Measurements from ENCODE around the gene SYNPR. TPM values are rescaled to one million over a fixed set of nuclear protein-coding genes. Genes with fewer than 3 reads are reported as not detected.

Gene SYNPR
- total and polyA plus RNA-seq, 9 donors: not detected

GRCh38 chr3:63450634-63451363 is 172.7 kb downstream of the SYNPR start:
- H3K36me3 ChIP-seq: no peaks in the 10 kb centered on the region
- H3K27me3 ChIP-seq: no peaks in the 10 kb centered on the region
- DNase-seq: no peak
- intact Hi-C loops (cut with DNase I): no loop called here
- no peak overlapping the region for H3K4me3 ChIP-seq
- H3K9me3 ChIP-seq: no peaks in the 10 kb centered on the region
- 76 to 86% (median 78%) methylated on average over 5 of the region's 5 CpGs for WGBS, 3 donors
- TF ChIP-seq CTCF (IDR thresholded peaks at IDR 0.05) (no peak), EP300 (IDR thresholded peaks at IDR 0.05) (no peak), POLR2A (IDR thresholded peaks at IDR 0.05) (no peak)
- H3K4me1 ChIP-seq (ENCODE audit: insufficient read depth): no peaks in the 10 kb centered on the region
- H3K27ac ChIP-seq: no peak overlapping the region

DNA sequence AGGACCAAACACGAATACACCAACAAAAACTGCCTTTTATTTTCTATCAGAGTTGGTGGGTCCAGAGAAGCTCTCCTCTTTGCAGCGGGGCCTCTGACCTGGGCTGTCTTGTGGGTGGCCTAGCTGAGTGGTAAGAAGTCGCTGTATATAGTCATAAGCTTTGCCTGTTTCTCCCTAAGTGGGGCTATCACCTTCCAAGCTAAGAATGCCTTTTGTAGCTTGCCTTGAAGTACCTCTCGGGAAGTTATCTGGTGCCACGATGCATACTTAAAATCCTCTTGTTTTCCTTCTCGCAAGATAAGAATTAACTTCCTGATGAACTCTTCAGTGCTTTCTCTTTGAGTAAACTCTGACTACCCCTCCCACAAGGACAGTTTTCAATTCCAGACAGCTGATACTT is 178.8 kb downstream of the SYNPR start:
- no peaks in the 10 kb centered on the region for H3K9me3 ChIP-seq
- H3K4me3 ChIP-seq: no peak overlapping the region
- no peak for TF ChIP-seq POLR2A (IDR thresholded peaks at IDR 0.05)
- no peak for TF ChIP-seq CTCF (IDR thresholded peaks at IDR 0.05)
- TF ChIP-seq EP300 (IDR thresholded peaks at IDR 0.05): no peak
- intact Hi-C loops (cut with DNase I): no loop called here
- H3K27ac ChIP-seq: no peak overlapping the region
- no peaks in the 10 kb centered on the region for H3K27me3 ChIP-seq
- WGBS, 3 donors: 43 to 53% (median 46%) methylated on average over 6 of the region's 6 CpGs
- H3K36me3 ChIP-seq: no peaks in the 10 kb centered on the region
- DNase-seq: no peak
- H3K4me1 ChIP-seq (ENCODE audit: insufficient read depth): no peaks in the 10 kb centered on the region

DNA sequence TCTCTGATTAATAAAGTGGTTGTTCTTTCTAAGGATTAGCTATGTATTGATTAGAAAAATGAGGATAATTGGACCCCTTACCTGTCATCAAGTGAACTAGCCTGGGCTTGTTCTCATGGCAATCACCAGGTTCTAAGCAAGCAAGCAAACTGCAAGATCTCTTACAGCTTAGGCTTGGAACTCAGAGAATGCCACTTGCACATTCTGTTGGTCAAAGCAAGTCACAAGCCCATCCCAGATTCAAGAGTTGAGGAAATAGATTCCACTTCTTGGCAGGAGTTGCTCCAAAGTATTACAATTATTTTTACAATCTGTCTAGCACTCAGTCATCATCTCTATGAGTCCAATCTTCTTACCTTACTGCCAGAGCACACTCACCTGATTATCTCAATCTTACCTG is 180.3 kb downstream of the SYNPR start:
- Histone ChIP-seq H3K36me3 (no peaks in the 10 kb centered on the region), H3K9me3 (no peaks in the 10 kb centered on the region), H3K4me3 (no peak overlapping the region), H3K27me3 (no peaks in the 10 kb centered on the region), H3K4me1 (ENCODE audit: insufficient read depth) (no peaks in the 10 kb centered on the region), H3K27ac (no peak overlapping the region)
- intact Hi-C loops (cut with DNase I): no loop called here
- DNase-seq: no peak
- TF ChIP-seq CTCF (IDR thresholded peaks at IDR 0.05): no peak
- no peak for TF ChIP-seq EP300 (IDR thresholded peaks at IDR 0.05)
- no peak for TF ChIP-seq POLR2A (IDR thresholded peaks at IDR 0.05)

DNA sequence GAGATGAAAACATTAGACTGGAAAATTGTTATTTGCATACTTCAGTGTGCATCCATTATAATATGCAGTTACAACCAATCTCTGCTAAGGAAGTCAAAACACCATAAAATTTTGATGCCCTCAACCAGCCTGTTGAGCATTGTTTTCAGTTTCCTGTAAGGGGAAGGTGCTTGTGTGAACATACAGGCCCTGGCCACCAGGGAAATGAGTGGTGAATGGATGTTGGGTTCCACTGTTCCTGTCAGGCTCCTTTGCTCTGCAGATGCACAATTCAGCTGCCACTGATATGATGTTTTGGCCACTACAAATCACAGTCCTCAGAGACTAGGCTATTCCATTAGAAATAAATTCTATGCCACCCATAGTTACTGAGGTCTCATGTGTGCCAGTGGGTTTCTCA is 184.6 kb downstream of the SYNPR start:
- H3K36me3 ChIP-seq: no peaks in the 10 kb centered on the region
- no peak overlapping the region for H3K4me3 ChIP-seq
- H3K27me3 ChIP-seq: no peaks in the 10 kb centered on the region
- DNase-seq: no peak
- TF ChIP-seq CTCF (IDR thresholded peaks at IDR 0.05) (no peak), POLR2A (IDR thresholded peaks at IDR 0.05) (no peak), EP300 (IDR thresholded peaks at IDR 0.05) (no peak)
- intact Hi-C loops (cut with DNase I): no loop called here
- H3K27ac ChIP-seq: no peak overlapping the region
- no peaks in the 10 kb centered on the region for H3K4me1 ChIP-seq (ENCODE audit: insufficient read depth)
- no peaks in the 10 kb centered on the region for H3K9me3 ChIP-seq
